Psoas muscle (tissue), 8 donors: ENCODE results near the gene ADCYAP1R1. TPM values are rescaled to one million over a fixed set of nuclear protein-coding genes. Genes with fewer than 3 reads are reported as not detected.

Source experiments
- ATAC-seq, 4 donors: fragments of 200-7000 bp; cut with Tn5 transposase; one replicate each; pipeline ENCODE4 v1.9.1; 2020; ENCODE audit warnings: moderate library complexity in 3 of 4, mild to moderate bottlenecking in 2 of 4
- DNase-seq, 2 donors: peaks; one replicate each; pipeline ENCODE4 v3.0.0-alpha.2; 2020
- H3K27ac ChIP-seq: fragments of 200-600 bp; one replicate; pipeline ENCODE4 v1.8.0; 2022
- H3K27me3 ChIP-seq, 3 donors: fragments of 200-600 bp in 1 of 3; one replicate each; pipeline versions ENCODE4 v1.6.1 to v1.8.0; 2013 to 2022; ENCODE audit warnings: low read length in 2 of 3, mild to moderate bottlenecking in 2 of 3, moderate library complexity in 1 of 3; ENCODE audit not compliant: insufficient read depth in 3 of 3
- H3K36me3 ChIP-seq, 2 donors: fragments of 200-600 bp in 1 of 2; one replicate each; pipeline versions ENCODE4 v1.6.1 to v1.8.0; 2013 to 2022; ENCODE audit warnings: low read depth in 1 of 2, mild to moderate bottlenecking in 1 of 2, moderate library complexity in 1 of 2; ENCODE audit not compliant: insufficient read depth in 1 of 2
- H3K4me1 ChIP-seq: fragments of 200-600 bp; one replicate; pipeline ENCODE4 v1.8.0; 2022
- H3K4me3 ChIP-seq: fragments of 200-600 bp; one replicate; pipeline ENCODE4 v1.8.0; 2022; ENCODE audit warnings: mild to moderate bottlenecking
- H3K9me3 ChIP-seq: fragments of 200-600 bp; one replicate; pipeline ENCODE4 v1.8.0; 2022
- CTCF ChIP-seq: fragments of 200-600 bp; IDR thresholded peaks from one replicate; pipeline ENCODE4 v1.8.0; 2022; ENCODE audit warnings: antibody characterized with exemption
- WGBS, 3 donors: extraction: QIAGEN DNeasy Blood & Tissue Kit; methylation state at CpG; one replicate each; pipeline versions ENCODE4 v1.1.6 to v1.1.7; 2013; 5-methylcytosine and 5-hydroxymethylcytosine counted together
- intact Hi-C, 2 donors: fragments of 100-400 bp; cut with DNase I; formaldehyde crosslinking; loops; one replicate each; pipeline versions ENCODE4 v1.11.0 to v1.14.2; 2022
- polyA plus RNA-seq, 3 donors: library from polyadenylated mRNA; stranded (reverse); fragments of 200-250 nt; gene quantifications; one replicate each; pipeline ENCODE4 v1.2.3, GENCODE V29; 2013
- total RNA-seq, 4 donors: library from RNA; stranded (reverse); fragmentation: NEBNext Ultra II Directional in 2 of 4; extraction: Animal tissue kit (Norgen Biotek cat#: 25700) in 2 of 4; gene quantifications; one replicate each; pipeline versions ENCODE4 v1.2.1 to v1.2.4, GENCODE V29; 2021 to 2023
- donor health status: healthy with polysubstance abuse.
- donor health status: DM: no; HTN: no; CAD: no; lungs with moderate emphysema.
- donor health status: Bipolar disorder and iron deficiency.
- donor health status: healthy.
- donor health status: DM: yes; HTN: yes; CAD: no.
- donor health status: DM: no; HTN: no; CAD: no.
- donor health status: DM: no; HTN: no; CAD: no.
- donor health status: DM: yes; HTN: yes; CAD: no.

ADCYAP1R1 gene
- total and polyA plus RNA-seq, 7 donors: 0.40 to 6.6 (median 1.2) TPM

DNA sequence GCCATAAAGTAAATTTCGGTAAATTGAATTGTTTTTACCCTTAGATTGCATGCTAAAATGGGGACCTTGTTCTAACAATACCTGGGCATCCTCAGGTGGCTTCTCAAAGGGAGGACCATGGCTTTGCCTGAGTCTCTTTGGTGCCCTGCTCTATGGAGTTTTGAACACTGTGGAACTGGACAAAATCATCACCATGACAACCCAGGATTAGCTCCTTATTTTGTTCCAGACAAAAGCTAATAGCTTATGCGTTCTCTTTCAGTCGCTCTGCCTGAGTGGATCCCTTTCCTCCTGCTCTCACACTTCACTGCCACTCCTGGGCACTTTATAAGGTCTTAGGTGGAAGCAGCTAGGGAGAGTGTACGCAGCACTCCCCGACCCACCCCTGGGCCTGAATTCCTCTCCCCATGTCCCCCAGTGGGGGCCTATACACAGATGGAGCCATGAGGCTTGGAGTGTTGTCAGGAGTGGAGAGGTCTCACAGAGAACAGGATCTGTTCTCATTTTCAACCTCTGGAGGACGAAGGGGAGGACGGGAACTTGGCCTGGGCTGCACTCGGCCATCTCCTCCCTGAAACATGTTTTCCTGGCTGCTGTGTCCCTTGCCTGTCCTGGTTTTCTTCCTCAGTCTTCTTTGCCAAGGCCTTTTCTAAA is 19.0 kb downstream of the ADCYAP1R1 start:
- DNase-seq (peak in 1 of 2 donors; percentile 58), ATAC-seq (no peak)
- WGBS, 3 donors: 52 to 57% (median 56%) methylated on average over 8 of the region's 8 CpGs
- Histone ChIP-seq H3K4me1 (no peaks in the 10 kb centered on the region), H3K27me3 (peaks cover 0 to 2% (median 0%) of the 10 kb centered on the region in 3 donors), H3K4me3 (no peak overlapping the region), H3K9me3 (no peaks in the 10 kb centered on the region), H3K27ac (no peak overlapping the region), H3K36me3 (no peaks in the 10 kb centered on the region)
- no peak for TF ChIP-seq CTCF
- intact Hi-C loops: no loop called here

GRCh38 chr7:31071645-31072029 is 19.5 kb downstream of the ADCYAP1R1 start:
- intact Hi-C loops: no loop called here
- TF ChIP-seq CTCF: no peak
- Histone ChIP-seq H3K27me3 (peaks cover 0 to 2% (median 0%) of the 10 kb centered on the region in 3 donors), H3K4me1 (no peaks in the 10 kb centered on the region), H3K4me3 (no peak overlapping the region), H3K27ac (no peak overlapping the region), H3K36me3 (no peaks in the 10 kb centered on the region), H3K9me3 (no peaks in the 10 kb centered on the region)
- 33 to 56% (median 39%) methylated on average over 3 of the region's 3 CpGs for WGBS, 3 donors
- ATAC-seq (no peak), DNase-seq (peak in 1 of 2 donors; percentile 0)

DNA sequence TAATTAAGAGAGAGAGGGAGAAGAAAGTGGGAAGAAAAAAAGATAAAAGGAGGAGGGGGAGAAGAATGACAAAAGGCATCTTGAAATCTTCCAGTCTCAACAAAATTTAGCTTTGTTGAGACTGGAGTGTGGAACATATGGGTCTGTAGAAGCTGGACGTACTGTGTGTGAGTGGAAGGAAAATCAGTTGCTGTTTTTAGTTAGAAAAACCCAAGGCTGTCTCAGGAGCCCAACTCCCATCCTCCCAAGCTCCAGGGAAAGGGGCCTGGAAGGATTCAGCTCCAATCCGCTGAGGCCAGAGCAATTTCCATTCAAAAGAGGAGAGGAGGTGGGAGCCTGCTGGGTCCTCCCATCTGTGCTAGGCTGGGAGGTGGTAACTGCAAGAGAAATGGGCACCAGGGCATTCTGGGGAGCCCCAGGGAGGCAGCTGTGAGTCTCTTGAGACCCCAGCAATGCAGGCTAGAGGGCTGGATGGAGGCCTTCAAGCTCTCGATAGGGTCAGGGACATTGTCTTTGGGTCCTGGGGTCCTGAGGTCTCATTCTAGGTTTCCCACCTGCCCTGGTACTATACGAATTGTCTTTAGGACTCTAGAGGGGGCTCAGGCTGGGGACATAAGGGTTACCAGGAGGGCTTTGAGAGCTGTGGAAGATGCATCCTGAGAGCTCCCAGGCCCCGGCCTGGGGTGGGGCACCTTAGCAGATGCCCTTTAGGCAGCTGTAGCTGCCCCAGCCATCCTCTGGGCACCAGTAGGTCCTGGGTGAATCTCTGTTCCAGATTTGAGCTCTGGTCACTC is 21.4 kb downstream of the ADCYAP1R1 start:
- intact Hi-C loops: no loop called here
- no peak overlapping the region for H3K4me3 ChIP-seq
- DNase-seq (peak in 1 of 2 donors; percentile 44), ATAC-seq (no peak)
- peaks cover 0 to 2% (median 0%) of the 10 kb centered on the region in 3 donors for H3K27me3 ChIP-seq
- no peak overlapping the region for H3K27ac ChIP-seq
- no peaks in the 10 kb centered on the region for H3K36me3 ChIP-seq
- WGBS, 3 donors: 86 to 92% (median 91%) methylated on average over 5 of the region's 5 CpGs
- no peak for TF ChIP-seq CTCF
- no peaks in the 10 kb centered on the region for H3K9me3 ChIP-seq
- H3K4me1 ChIP-seq: no peaks in the 10 kb centered on the region

DNA sequence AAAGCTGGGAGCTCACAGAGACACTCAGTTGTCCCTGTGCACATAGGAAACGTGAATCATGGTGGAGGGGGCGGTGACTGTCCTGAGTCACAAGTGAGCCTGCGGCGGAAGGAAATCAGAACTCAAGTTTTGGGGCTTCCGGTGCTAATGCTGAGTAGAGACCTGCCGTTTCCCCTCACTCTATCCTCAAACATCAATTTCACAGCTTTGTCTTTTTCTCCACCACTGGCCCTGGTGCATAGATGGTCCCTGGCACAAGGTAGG is 21.9 kb downstream of the ADCYAP1R1 start:
- H3K27ac ChIP-seq: no peak overlapping the region
- ATAC-seq: peak in 3 of 4 donors; percentile 40 to 55 (median 44)

More for the DNA sequence above, 21.9 kb downstream of the ADCYAP1R1 start:
- H3K4me3 ChIP-seq: no peak overlapping the region
- TF ChIP-seq CTCF: no peak
- DNase-seq: peak; percentile 36 to 57
- H3K27me3 ChIP-seq: peaks cover 0 to 2% (median 0%) of the 10 kb centered on the region in 3 donors
- intact Hi-C loops: no loop called here
- 34 to 72% (median 37%) methylated on average over 6 of the region's 6 CpGs for WGBS, 3 donors
- H3K9me3 ChIP-seq: no peaks in the 10 kb centered on the region
- H3K4me1 ChIP-seq: no peaks in the 10 kb centered on the region
- no peaks in the 10 kb centered on the region for H3K36me3 ChIP-seq
